ENCODE results near the gene NCOA6. TPM values are rescaled to one million over a fixed set of nuclear protein-coding genes. Genes with fewer than 3 reads are reported as not detected.

The NCOA6 gene
- total RNA-seq, 1 experiment from 2014 or later = 35.1 TPM

DNA sequence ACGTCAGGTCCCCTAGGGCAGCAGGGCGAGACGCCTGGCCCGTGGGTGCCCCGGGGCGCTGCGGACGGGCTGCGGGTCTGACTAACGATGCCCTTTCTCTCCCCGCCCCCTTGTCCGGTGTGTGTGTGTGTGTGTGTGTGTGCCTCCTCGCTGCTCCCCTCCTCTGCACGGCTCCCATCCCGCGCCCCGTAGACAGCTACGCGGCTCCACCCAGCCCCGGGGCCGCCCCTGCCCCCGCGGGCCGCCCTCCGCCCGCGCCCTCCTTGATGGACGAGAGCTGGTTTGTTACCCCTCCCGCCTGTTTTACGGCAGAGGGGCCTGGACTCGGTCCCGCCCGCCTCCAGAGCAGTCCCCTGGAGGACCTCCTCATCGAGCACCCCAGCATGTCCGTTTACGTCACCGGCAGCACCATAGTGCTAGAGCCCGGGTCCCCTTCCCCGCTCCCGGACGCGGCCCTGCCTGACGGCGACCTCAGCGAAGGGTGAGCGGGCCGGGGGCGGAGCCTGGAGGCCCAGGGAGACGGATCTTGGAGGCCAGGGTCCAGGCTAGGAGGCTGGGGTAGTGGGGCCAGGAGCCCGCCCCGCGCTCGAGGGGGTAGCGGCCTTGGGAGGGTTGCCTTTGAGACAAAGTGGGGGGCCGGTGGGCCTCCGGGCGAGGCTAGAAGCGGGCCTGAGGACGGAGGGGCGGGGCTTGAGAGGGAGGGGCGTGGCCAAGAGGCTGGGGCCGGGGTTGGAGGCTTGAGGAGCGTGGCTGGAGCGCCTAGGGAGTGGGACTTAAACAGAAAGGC lies 116.2 kb downstream of the NCOA6 start:
- Histone ChIP-seq H3K9me3 (ENCODE audit: insufficient read depth, low read depth) (no peaks in the 10 kb centered on the region), H3F3A (ENCODE audit: insufficient read depth, low read depth) (peaks cover 60% of the 10 kb centered on the region), H3K4me2 (peak overlapping the region; percentile 88), H3K4me1 (replicated peaks; ENCODE audit: insufficient read depth) (peaks cover 46% of the 10 kb centered on the region), H3K9me2 (ENCODE audit: insufficient read depth) (no peaks in the 10 kb centered on the region), H4K20me1 (ENCODE audit: insufficient read depth) (peaks cover 8% of the 10 kb centered on the region), H3K27ac (no peak overlapping the region), H3K4me3 (peak overlapping the region; percentile 87), H3K27me3 (ENCODE audit: insufficient read depth, low read depth) (no peaks in the 10 kb centered on the region), H2AFZ (peak overlapping the region; percentile 96), H3K79me2 (ENCODE audit: low read depth) (no peaks in the 10 kb centered on the region), H3K36me3 (ENCODE audit: low read depth) (peaks cover 2% of the 10 kb centered on the region; the same call in 1 of the 2 replicates)
- no TSS peak for BruUV-seq (replicated peaks)
- POLR2A ChIA-PET (ENCODE audit: unreplicated experiment) = interaction anchor here (0.6 kb wide), 2 partner anchors 112 to 405 kb away, joined by 4 to 10 read pairs; no protein-coding TSS in a partner anchor
- DNase-seq = peak in 1 of 2 experiments; percentile 79
- TF ChIP-seq EZH2 (IDR thresholded peaks at IDR 0.05; ENCODE audit: low read depth) = no peak
- TF ChIP-seq CTCF (conservative IDR thresholded peaks at IDR 0.05) = no peak
- CTCF ChIA-PET = no interaction called here
- intact Hi-C loops (cut with micrococcal nuclease; ENCODE audit: unreplicated experiment) = loop anchor here (1.0 to 5.0 kb wide), 3 partner anchors 130 to 517 kb away; no protein-coding TSS in a partner anchor

DNA sequence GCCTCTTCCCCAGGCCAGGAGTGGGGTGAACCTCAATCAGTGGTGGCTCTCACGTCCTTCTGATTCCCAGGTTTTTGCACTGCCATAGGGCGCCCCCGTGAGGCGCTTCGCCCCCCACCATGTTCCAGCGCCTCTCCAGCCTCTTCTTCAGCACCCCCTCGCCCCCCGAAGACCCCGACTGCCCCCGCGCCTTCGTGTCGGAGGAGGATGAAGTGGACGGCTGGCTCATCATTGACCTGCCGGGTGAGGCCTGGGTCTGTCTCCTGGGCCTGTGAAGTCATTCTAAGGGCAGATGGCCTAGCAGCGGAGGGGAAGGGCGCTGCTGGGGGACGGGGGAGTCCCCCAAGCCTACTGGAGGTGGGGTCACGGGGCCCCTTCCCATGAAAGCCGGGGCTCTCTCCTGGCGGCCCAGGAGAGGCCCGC lies 116.8 kb downstream of the NCOA6 start:
- H4K20me1 ChIP-seq (ENCODE audit: insufficient read depth) = peaks cover 2% of the 10 kb centered on the region
- ChIA-PET POLR2A (ENCODE audit: unreplicated experiment) (no interaction called here), CTCF (interaction anchor here (0.6 to 1.0 kb wide), 2 partner anchors 453 to 526 kb away, joined by 3 read pairs; no protein-coding TSS in a partner anchor)
- peak in 1 of 2 experiments; percentile 55 for DNase-seq
- no peak for TF ChIP-seq EZH2 (IDR thresholded peaks at IDR 0.05; ENCODE audit: low read depth)
- TF ChIP-seq CTCF (conservative IDR thresholded peaks at IDR 0.05) = peak; percentile 68
- H3K4me2 ChIP-seq = peak overlapping the region; percentile 88
- no TSS peak for BruUV-seq (replicated peaks)
- peak overlapping the region; percentile 96; the same call in 1 of the 2 replicates for H2AFZ ChIP-seq
- no peak overlapping the region for H3K27ac ChIP-seq
- no peaks in the 10 kb centered on the region for H3K27me3 ChIP-seq (ENCODE audit: insufficient read depth, low read depth)
- H3K9me2 ChIP-seq (ENCODE audit: insufficient read depth) = no peaks in the 10 kb centered on the region
- no peaks in the 10 kb centered on the region for H3K36me3 ChIP-seq (ENCODE audit: low read depth)
- peak overlapping the region; percentile 87 for H3K4me3 ChIP-seq
- H3K4me1 ChIP-seq (replicated peaks; ENCODE audit: insufficient read depth) = peaks cover 40% of the 10 kb centered on the region
- intact Hi-C loops (cut with micrococcal nuclease; ENCODE audit: unreplicated experiment) = loop anchor here (1.0 to 5.0 kb wide), 3 partner anchors 129 to 516 kb away; no protein-coding TSS in a partner anchor
- H3K79me2 ChIP-seq (ENCODE audit: low read depth) = no peaks in the 10 kb centered on the region
- H3K9me3 ChIP-seq (ENCODE audit: insufficient read depth, low read depth) = no peaks in the 10 kb centered on the region
- H3F3A ChIP-seq (ENCODE audit: insufficient read depth, low read depth) = peaks cover 54% of the 10 kb centered on the region

DNA sequence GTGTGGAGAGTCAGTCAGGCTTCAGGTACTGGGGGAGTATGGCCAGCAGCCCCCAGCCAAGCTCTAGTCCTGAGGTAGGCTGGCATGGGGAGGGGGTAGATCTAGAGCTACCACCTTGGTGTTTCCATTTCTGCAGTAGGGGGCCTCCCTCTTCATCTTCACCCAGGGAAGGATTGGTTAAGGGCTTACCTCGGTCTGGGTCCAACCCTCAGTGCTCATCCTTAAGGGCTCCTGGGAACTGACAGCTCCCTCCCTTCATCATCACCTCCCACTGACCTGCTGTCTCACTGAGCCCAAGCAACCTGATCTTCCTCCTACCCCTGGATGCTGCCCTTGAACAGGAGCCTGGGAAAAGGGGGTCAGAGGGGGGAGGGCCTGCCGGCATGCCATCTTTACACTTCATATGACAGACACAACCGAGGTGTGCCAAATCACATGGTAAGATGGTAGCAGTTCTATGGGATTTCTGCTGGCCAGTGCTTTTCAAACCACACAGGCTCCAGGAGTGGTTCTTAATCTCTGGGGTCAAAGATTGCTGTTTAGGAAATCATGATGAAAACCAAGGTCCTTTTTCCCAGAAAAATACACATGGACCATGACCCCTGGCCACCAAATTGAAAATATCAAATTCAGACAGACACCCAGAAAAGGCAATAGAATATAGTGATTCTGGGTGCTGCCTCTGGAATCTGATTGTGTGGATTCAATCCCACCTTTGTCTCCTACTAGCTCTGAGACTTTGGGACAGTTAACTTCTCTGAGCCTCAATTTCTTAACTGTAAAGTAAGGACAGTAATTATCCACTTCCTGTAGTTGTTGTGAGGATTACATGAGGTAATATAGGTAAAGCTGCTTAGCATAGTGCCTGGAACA lies 118.3 kb downstream of the NCOA6 start:
- H3K9me2 ChIP-seq (ENCODE audit: insufficient read depth) = no peaks in the 10 kb centered on the region
- POLR2A ChIA-PET (ENCODE audit: unreplicated experiment) = interaction anchor here (0.6 kb wide), 1 partner anchor 516 kb away, joined by 4 read pairs; no protein-coding TSS in a partner anchor
- DNase-seq = no peak
- no peak overlapping the region for H3K4me2 ChIP-seq
- no peak overlapping the region for H3K4me3 ChIP-seq
- H3K36me3 ChIP-seq (ENCODE audit: low read depth) = no peaks in the 10 kb centered on the region
- no peak overlapping the region for H3K27ac ChIP-seq
- no peaks in the 10 kb centered on the region for H3K79me2 ChIP-seq (ENCODE audit: low read depth)
- peaks cover 34% of the 10 kb centered on the region for H3K4me1 ChIP-seq (replicated peaks; ENCODE audit: insufficient read depth)
- BruUV-seq (replicated peaks) = no TSS peak
- H3K9me3 ChIP-seq (ENCODE audit: insufficient read depth, low read depth) = no peaks in the 10 kb centered on the region
- intact Hi-C loops (cut with micrococcal nuclease; ENCODE audit: unreplicated experiment) = loop anchor here (5.0 kb wide), 1 partner anchor 515 kb away; no protein-coding TSS in a partner anchor
- H2AFZ ChIP-seq = no peak overlapping the region
- H3F3A ChIP-seq (ENCODE audit: insufficient read depth, low read depth) = peaks cover 42% of the 10 kb centered on the region
- no peaks in the 10 kb centered on the region; the same call in 1 of the 2 replicates for H4K20me1 ChIP-seq (ENCODE audit: insufficient read depth)
- TF ChIP-seq CTCF (conservative IDR thresholded peaks at IDR 0.05) (no peak), EZH2 (IDR thresholded peaks at IDR 0.05; ENCODE audit: low read depth) (no peak)
- no peaks in the 10 kb centered on the region for H3K27me3 ChIP-seq (ENCODE audit: insufficient read depth, low read depth)
- CTCF ChIA-PET = interaction anchor here (0.6 to 0.7 kb wide), 2 partner anchors 435 to 447 kb away, joined by 3 to 4 read pairs; no protein-coding TSS in a partner anchor

Data from PC-9 (cell line).